Keratinocyte (primary cell): Measurements from ENCODE around the gene ACOXL. TPM values are rescaled to one million over a fixed set of nuclear protein-coding genes. Genes with fewer than 3 reads are reported as not detected.

Source experiments
- DNase-seq: peaks from one replicate; pipeline ENCODE4 v3.0.0-alpha.2; 2011; ENCODE audit warnings: low read depth, missing footprints, low spot score
- FAIRE-seq: peaks from 2 replicates; lab custom pipeline; 2011; peaks lifted over from hg19 to GRCh38; lab: Jason Lieb, UNC
- H2AFZ ChIP-seq: 2 replicates; pipeline ENCODE4 v1.6.0; 2012; ENCODE audit warnings: low read length, control low read depth, inconsistent platforms; ENCODE audit not compliant: control insufficient read depth
- H3K27ac ChIP-seq: 2 replicates; pipeline ENCODE4 v1.5.1; 2011; ENCODE audit warnings: low read length; ENCODE audit not compliant: control insufficient read depth, insufficient read depth
- H3K27me3 ChIP-seq: 3 replicates; pipeline ENCODE4 v1.6.0; 2011; ENCODE audit warnings: low read length; ENCODE audit not compliant: control insufficient read depth, insufficient read depth; ENCODE audit errors: extremely low read depth
- H3K36me3 ChIP-seq, 2 experiments: 2 replicates in 1 of 2; 3 replicates in 1 of 2; pipeline ENCODE4 v1.5.1; 2011; ENCODE audit warnings: low read length in 2 of 2, mild to moderate bottlenecking in 1 of 2; ENCODE audit not compliant: control insufficient read depth in 2 of 2, insufficient read depth in 2 of 2; ENCODE audit errors: extremely low read depth in 1 of 2
- H3K4me1 ChIP-seq: 3 replicates; pipeline ENCODE4 v1.5.1; 2011; ENCODE audit warnings: low read length; ENCODE audit not compliant: control insufficient read depth, insufficient read depth; ENCODE audit errors: extremely low read depth
- H3K4me2 ChIP-seq: 3 replicates; pipeline ENCODE4 v1.6.0; 2011; ENCODE audit warnings: low read depth, low read length; ENCODE audit not compliant: control insufficient read depth, insufficient read depth; ENCODE audit errors: extremely low read depth
- H3K4me3 ChIP-seq, 3 experiments: fragments of 200-600 bp in 1 of 3; sonication (generic) in 1 of 3; 2 replicates in 2 of 3; 3 replicates in 1 of 3; pipeline ENCODE4 v1.5.1; 2011 to 2016; ENCODE audit warnings: low read length in 3 of 3, mild to moderate bottlenecking in 3 of 3, control low read depth in 2 of 3, inconsistent platforms in 1 of 3, low read depth in 1 of 3, mixed read lengths in 1 of 3, mixed run types in 1 of 3, moderate library complexity in 1 of 3; ENCODE audit not compliant: control insufficient read depth in 2 of 3, insufficient read depth in 2 of 3; ENCODE audit errors: extremely low read depth in 1 of 3
- H3K79me2 ChIP-seq: 2 replicates; pipeline ENCODE4 v1.6.0; 2012; ENCODE audit warnings: low read length; ENCODE audit not compliant: control insufficient read depth, insufficient read depth
- H3K9ac ChIP-seq: 3 replicates; pipeline ENCODE4 v1.6.0; 2011; ENCODE audit warnings: low read length; ENCODE audit not compliant: control insufficient read depth, insufficient read depth; ENCODE audit errors: extremely low read depth
- H3K9me1 ChIP-seq: 3 replicates; pipeline ENCODE4 v1.6.0; 2011; ENCODE audit warnings: low read length; ENCODE audit not compliant: control insufficient read depth, insufficient read depth; ENCODE audit errors: extremely low read depth
- H3K9me3 ChIP-seq: 2 replicates; pipeline ENCODE4 v1.5.1; 2012; ENCODE audit warnings: low read depth, low read length; ENCODE audit not compliant: control insufficient read depth
- H4K20me1 ChIP-seq: 3 replicates; pipeline ENCODE4 v1.6.0; 2011; ENCODE audit warnings: low read length; ENCODE audit not compliant: control insufficient read depth, insufficient read depth; ENCODE audit errors: extremely low read depth
- EZH2 ChIP-seq: IDR thresholded peaks from one replicate; pipeline ENCODE4 v1.6.1; 2012; ENCODE audit warnings: inconsistent platforms, mild to moderate bottlenecking, low read length, moderate library complexity
- dilution Hi-C: fragments of 300-500 bp; cut with MboI; formaldehyde crosslinking; loops from one replicate; pipeline ENCODE4 v1.7.0; 2020; ENCODE audit warnings: low sequenced_read_pairs; ENCODE audit not compliant: extremely low pct_ligation_motif_present
- polyA plus RNA-seq, 5 experiments: library from polyadenylated mRNA; depleted of rRNA in 3 of 5; stranded (reverse) in 3 of 5; stranded (forward) in 1 of 5; unstranded in 1 of 5; fragments of >200 nt; gene quantifications; 1 replicate in 1 of 5; 2 replicates in 3 of 5; 3 replicates in 1 of 5; pipeline versions ENCODE4 v1.2.1 to v1.2.3, GENCODE V29; 2011 to 2012; ENCODE audit warnings: missing spikeins in 2 of 5, low read depth in 1 of 5, low replicate concordance in 1 of 5
- TF ChIP-seq, protein P1 (sequence below), 3 experiments: IDR thresholded peaks in 1 of 3; conservative IDR thresholded peaks in 1 of 3; optimal IDR thresholded peaks in 1 of 3; 2 replicates in 2 of 3; 3 replicates in 1 of 3; pipeline versions ENCODE3 to v1.5.1; 2011; ENCODE audit warnings: low read length in 3 of 3, mild to moderate bottlenecking in 3 of 3, moderate library complexity in 2 of 3, control low read depth in 1 of 3, inconsistent platforms in 1 of 3; ENCODE audit not compliant: insufficient read depth in 2 of 3; ENCODE audit errors: extremely low read depth in 1 of 3

Gene ACOXL
- polyA plus RNA-seq, 1 donor (not counting 4 experiments of a cell fraction or from before 2014, with no cell fraction given) = 0.04 TPM

DNA sequence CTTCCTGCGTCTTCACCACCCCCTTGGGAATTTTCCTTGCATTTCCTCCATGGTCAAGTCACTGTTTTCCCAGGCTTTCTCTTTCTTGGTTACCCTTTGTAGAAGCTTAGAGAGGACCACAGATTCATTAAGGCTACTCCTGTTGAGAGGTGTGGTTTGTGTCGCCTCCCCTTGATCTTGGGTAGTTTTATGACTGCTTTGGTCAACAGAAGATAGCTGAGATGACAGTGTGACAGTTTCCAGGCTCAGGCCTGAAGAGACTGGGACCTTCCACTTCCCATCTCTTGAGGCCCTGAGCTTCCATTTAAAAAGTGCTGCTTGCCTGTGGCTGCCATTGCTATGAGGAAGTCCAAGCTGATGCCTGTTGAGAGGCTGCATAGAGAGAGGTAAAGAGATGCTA is 5.4 kb downstream of the ACOXL start:
- Histone ChIP-seq H4K20me1 (no peaks in the 10 kb centered on the region), H3K4me2 (no peak overlapping the region), H3K4me3 (no peak overlapping the region), H3K36me3 (no peaks in the 10 kb centered on the region), H3K9me1 (no peaks in the 10 kb centered on the region), H3K27me3 (peaks cover 29% of the 10 kb centered on the region), H3K9me3 (no peaks in the 10 kb centered on the region), H3K4me1 (peaks cover 21% of the 10 kb centered on the region), H3K9ac (no peak overlapping the region), H2AFZ (no peak overlapping the region), H3K27ac (no peak overlapping the region), H3K79me2 (no peaks in the 10 kb centered on the region)
- FAIRE-seq (no peak), DNase-seq (no peak)
- dilution Hi-C loops = no loop called here
- TF ChIP-seq, protein P1, sequence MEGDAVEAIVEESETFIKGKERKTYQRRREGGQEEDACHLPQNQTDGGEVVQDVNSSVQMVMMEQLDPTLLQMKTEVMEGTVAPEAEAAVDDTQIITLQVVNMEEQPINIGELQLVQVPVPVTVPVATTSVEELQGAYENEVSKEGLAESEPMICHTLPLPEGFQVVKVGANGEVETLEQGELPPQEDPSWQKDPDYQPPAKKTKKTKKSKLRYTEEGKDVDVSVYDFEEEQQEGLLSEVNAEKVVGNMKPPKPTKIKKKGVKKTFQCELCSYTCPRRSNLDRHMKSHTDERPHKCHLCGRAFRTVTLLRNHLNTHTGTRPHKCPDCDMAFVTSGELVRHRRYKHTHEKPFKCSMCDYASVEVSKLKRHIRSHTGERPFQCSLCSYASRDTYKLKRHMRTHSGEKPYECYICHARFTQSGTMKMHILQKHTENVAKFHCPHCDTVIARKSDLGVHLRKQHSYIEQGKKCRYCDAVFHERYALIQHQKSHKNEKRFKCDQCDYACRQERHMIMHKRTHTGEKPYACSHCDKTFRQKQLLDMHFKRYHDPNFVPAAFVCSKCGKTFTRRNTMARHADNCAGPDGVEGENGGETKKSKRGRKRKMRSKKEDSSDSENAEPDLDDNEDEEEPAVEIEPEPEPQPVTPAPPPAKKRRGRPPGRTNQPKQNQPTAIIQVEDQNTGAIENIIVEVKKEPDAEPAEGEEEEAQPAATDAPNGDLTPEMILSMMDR (optimal IDR thresholded peaks at IDR 0.05 in 1 of 3, IDR thresholded peaks at IDR 0.05 in 1 of 3, conservative IDR thresholded peaks at IDR 0.05 in 1 of 3; ENCODE audit: extremely low read depth in 1 of 3, insufficient read depth in 2 of 3, low read length in 3 of 3) = no peak
- TF ChIP-seq EZH2 = no peak

DNA sequence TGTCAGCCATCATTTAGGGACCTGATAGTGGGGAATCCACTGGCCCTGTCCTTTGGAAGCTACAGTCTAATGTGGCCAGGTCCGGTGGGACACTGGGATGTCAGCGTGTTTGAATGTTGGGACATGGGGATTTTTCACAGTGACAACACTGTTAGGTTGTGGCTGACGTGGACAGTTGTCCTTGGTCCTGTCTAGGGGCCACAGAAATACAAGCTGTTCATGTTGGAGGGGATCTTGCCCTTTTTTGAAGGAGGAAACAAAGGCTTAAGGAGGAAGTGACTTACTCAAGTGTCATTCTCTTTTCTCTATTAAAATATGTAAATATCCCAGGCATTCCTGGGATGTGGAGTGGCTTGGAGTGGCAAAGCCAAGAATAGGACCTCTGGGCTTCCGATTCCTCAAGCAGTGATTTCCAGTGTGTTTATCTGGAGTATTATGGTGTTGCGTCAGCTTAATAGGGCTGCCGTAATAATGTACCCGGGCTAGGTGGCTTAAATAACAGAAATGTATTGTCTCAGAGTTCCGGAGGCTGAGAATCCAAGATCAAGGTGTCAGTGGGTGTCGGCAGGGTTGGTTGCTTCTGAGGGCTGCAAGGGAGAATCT is 8.5 kb downstream of the ACOXL start:
- Histone ChIP-seq H3K4me2 (peak overlapping the region; percentile 76), H2AFZ (no peak overlapping the region), H3K36me3 (no peaks in the 10 kb centered on the region), H4K20me1 (no peaks in the 10 kb centered on the region), H3K27ac (no peak overlapping the region), H3K9me1 (no peaks in the 10 kb centered on the region), H3K9me3 (no peaks in the 10 kb centered on the region), H3K4me3 (no peak overlapping the region), H3K27me3 (peaks cover 7% of the 10 kb centered on the region), H3K9ac (no peak overlapping the region), H3K79me2 (no peaks in the 10 kb centered on the region), H3K4me1 (peaks cover 22% of the 10 kb centered on the region)
- no peak for TF ChIP-seq EZH2
- TF ChIP-seq, protein P1 (optimal IDR thresholded peaks at IDR 0.05 in 1 of 3, IDR thresholded peaks at IDR 0.05 in 1 of 3, conservative IDR thresholded peaks at IDR 0.05 in 1 of 3; ENCODE audit: extremely low read depth in 1 of 3, insufficient read depth in 2 of 3, low read length in 3 of 3) = no peak
- FAIRE-seq = no peak
- dilution Hi-C loops = no loop called here
- DNase-seq = no peak
